ELR (cell line): Measurements from ENCODE around the gene LFNG.
A peak's percentile ranks its signal among the peaks of the same experiment; 100 is the strongest.

Experiments
- DNase-seq: peaks from one replicate; pipeline ENCODE4 v3.0.0-alpha.2; 2015; ENCODE audit warnings: low read depth

Gene LFNG

GRCh38 chr7:2519119-2519930 is at the start of gene LFNG:
LFNG (plus strand) TSS chr7:2519774; CDS start chr7:2519862, 88 bp downstream.
- peak; percentile 94 for DNase-seq

GRCh38 chr7:2470204-2471021 is 49.2 kb upstream of the LFNG start:
- DNase-seq, result no peak

- peak; percentile 48 for DNase-seq
These were observed 48.6 kb upstream of the LFNG start for GRCh38 chr7:2471022-2471329.

- DNase-seq, result peak; percentile 19
These were observed 48.2 kb upstream of the LFNG start for GRCh38 chr7:2471396-2471795.

GRCh38 chr7:2472739-2473138 is 46.8 kb upstream of the LFNG start:
- no peak for DNase-seq

GRCh38 chr7:2473496-2474180 is 45.9 kb upstream of the LFNG start:
- DNase-seq, result no peak

- DNase-seq, result no peak
These were observed 45.4 kb upstream of the LFNG start for GRCh38 chr7:2474224-2474623.

GRCh38 chr7:2474813-2475677 is 44.5 kb upstream of the LFNG start:
- DNase-seq, result no peak

- no peak for DNase-seq
These were observed 43.9 kb upstream of the LFNG start for GRCh38 chr7:2475678-2476015.

GRCh38 chr7:2476298-2476697 is 43.3 kb upstream of the LFNG start, which contains the start of gene GRIFIN:
GRIFIN (minus strand) TSS chr7:2476398; CDS start chr7:2476383, 15 bp downstream.
- DNase-seq, result no peak

GRCh38 chr7:2476776-2477446 is 42.7 kb upstream of the LFNG start:
- no peak for DNase-seq

GRCh38 chr7:2477447-2478398 is 41.9 kb upstream of the LFNG start:
- DNase-seq, result peak; percentile 77

GRCh38 chr7:2478399-2478785 is 41.2 kb upstream of the LFNG start:
- no peak for DNase-seq

GRCh38 chr7:2478800-2479199 is 40.8 kb upstream of the LFNG start:
- no peak for DNase-seq

- DNase-seq, result no peak
These were observed 40.1 kb upstream of the LFNG start for GRCh38 chr7:2479276-2480069.

- DNase-seq, result no peak
These were observed 39.5 kb upstream of the LFNG start for GRCh38 chr7:2480070-2480408.

- no peak for DNase-seq
These were observed 38.4 kb upstream of the LFNG start for GRCh38 chr7:2481195-2481594.

GRCh38 chr7:2482725-2483451 is 36.7 kb upstream of the LFNG start:
- DNase-seq, result peak; percentile 22

GRCh38 chr7:2483494-2483893 is 36.1 kb upstream of the LFNG start:
- DNase-seq, result no peak
